Calu3 (cell line): ENCODE measurements around the gene SLIT3. TPM values are rescaled to one million over a fixed set of nuclear protein-coding genes. Genes with fewer than 3 reads are reported as not detected.
A peak's percentile ranks its signal among the peaks of the same experiment; 100 is the strongest.

Source experiments
- BruUV-seq: library from RNA; stranded (reverse); fragments of 400-500 nt; replicated peaks from 2 replicates; lab custom pipeline; 2021; lab: Mats Ljungman, UMichigan
- CTCF ChIA-PET: fragments of 300-600 bp; sonication (Branson Sonifier 250); formaldehyde crosslinking; loops from one replicate; lab custom pipeline; 2022; ENCODE audit warnings: antibody characterized with exemption; lab: Charles Lee
- DNase-seq: peaks from one replicate; pipeline ENCODE4 v3.0.0; 2022
- H3K27ac Mint-ChIP-seq: one replicate; pipeline ENCODE4 v1.8.0; 2022; ENCODE audit warnings: mixed read lengths; ENCODE audit not compliant: unreplicated experiment
- H3K27me3 Mint-ChIP-seq: one replicate; pipeline ENCODE4 v1.8.0; 2022; ENCODE audit warnings: mixed read lengths; ENCODE audit not compliant: unreplicated experiment
- H3K36me3 Mint-ChIP-seq: one replicate; pipeline ENCODE4 v1.8.0; 2022; ENCODE audit warnings: mild to moderate bottlenecking, moderate library complexity, mixed read lengths; ENCODE audit not compliant: insufficient read depth, unreplicated experiment
- H3K4me1 Mint-ChIP-seq: one replicate; pipeline ENCODE4 v1.8.0; 2022; ENCODE audit warnings: mild to moderate bottlenecking, low read depth, mixed read lengths; ENCODE audit not compliant: unreplicated experiment
- H3K4me3 Mint-ChIP-seq: one replicate; pipeline ENCODE4 v1.8.0; 2022; ENCODE audit warnings: mild to moderate bottlenecking, low read depth, moderate library complexity, mixed read lengths; ENCODE audit not compliant: unreplicated experiment
- H3K9me3 Mint-ChIP-seq: one replicate; pipeline ENCODE4 v1.8.0; 2022; ENCODE audit warnings: low read depth, mixed read lengths; ENCODE audit not compliant: unreplicated experiment
- intact Hi-C: fragments of 100-400 bp; cut with micrococcal nuclease; formaldehyde crosslinking; loops from one replicate; pipeline ENCODE4 v1.10.0; 2022; ENCODE audit not compliant: unreplicated experiment
- total RNA-seq: library from RNA; stranded (reverse); gene quantifications from 2 replicates; pipeline ENCODE4 v1.2.3, GENCODE V29; 2022
- TF ChIP-seq, protein P1 (sequence below): fragments of 200-600 bp; IDR thresholded peaks from one replicate; pipeline ENCODE4 v1.8.0; 2022; ENCODE audit warnings: antibody characterized with exemption; ENCODE audit not compliant: unreplicated experiment

The SLIT3 gene
- total RNA-seq, 1 experiment from 2014 or later = not detected

DNA sequence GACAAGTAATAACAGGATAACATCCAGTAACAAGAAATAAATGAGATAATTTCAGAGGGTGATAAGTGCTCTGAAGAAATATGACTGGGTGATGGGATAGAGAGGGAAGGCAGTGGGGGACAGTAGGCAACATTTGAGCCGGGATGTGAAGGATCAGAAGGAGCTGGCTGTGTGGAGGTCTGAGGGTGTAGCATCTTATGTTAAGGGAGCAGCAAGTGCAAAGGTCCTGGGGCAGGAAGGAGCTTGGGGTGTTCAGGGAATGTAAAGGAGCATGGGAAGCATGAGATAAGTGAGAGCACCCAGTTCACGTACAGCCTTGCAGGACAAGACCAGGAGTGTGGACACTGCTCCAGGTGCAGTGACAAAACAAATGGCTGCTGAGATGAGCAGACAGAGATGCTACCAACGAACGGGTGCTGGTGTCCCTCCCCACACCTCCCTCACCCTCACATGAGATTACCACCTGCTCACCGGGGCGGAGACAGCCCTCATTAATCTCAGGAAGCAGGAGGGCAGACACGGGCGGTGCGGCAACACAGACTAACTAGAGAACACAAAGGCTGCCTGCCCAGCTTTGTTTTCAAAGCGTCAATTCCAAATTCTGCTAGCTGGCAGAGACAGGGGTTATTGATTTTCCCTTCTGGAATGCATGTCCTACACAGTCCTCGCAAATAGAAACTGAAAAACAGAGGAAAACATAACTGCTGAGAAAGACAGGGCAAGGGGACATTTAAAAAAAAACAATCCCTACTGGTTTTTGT, 423.6 kb downstream of the SLIT3 start:
- BruUV-seq = no TSS peak
- TF ChIP-seq, protein P1, sequence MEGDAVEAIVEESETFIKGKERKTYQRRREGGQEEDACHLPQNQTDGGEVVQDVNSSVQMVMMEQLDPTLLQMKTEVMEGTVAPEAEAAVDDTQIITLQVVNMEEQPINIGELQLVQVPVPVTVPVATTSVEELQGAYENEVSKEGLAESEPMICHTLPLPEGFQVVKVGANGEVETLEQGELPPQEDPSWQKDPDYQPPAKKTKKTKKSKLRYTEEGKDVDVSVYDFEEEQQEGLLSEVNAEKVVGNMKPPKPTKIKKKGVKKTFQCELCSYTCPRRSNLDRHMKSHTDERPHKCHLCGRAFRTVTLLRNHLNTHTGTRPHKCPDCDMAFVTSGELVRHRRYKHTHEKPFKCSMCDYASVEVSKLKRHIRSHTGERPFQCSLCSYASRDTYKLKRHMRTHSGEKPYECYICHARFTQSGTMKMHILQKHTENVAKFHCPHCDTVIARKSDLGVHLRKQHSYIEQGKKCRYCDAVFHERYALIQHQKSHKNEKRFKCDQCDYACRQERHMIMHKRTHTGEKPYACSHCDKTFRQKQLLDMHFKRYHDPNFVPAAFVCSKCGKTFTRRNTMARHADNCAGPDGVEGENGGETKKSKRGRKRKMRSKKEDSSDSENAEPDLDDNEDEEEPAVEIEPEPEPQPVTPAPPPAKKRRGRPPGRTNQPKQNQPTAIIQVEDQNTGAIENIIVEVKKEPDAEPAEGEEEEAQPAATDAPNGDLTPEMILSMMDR = no peak
- Mint-ChIP-seq H3K36me3 (no peaks in the 10 kb centered on the region), H3K27ac (no peak overlapping the region), H3K9me3 (no peaks in the 10 kb centered on the region), H3K4me3 (no peak overlapping the region), H3K27me3 (peaks cover 73% of the 10 kb centered on the region), H3K4me1 (no peaks in the 10 kb centered on the region)
- no peak for DNase-seq
- intact Hi-C loops = no loop called here
- CTCF ChIA-PET = interaction anchor here (0.6 kb wide), 1 partner anchor 139 kb away, joined by 4 read pairs; no protein-coding TSS in a partner anchor

DNA sequence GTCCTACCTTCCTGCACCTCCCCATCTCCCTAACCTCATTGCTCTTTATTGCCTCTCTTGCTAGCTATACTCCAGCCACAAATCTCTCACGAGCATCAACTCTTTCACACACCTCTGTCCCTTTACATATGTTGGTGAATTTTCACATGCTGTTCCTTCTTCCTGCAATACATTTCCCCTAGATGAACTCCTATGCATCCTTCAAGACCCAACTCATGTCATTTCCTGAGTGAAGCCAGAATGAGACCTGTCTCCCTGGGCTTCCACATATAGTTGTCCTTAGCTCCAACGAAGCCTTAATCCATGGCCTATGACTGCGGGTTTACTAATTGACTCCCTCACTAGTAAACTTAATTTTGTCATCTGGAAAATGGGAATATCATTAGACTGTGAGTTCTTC, 424.5 kb downstream of the SLIT3 start:
- CTCF ChIA-PET = no interaction called here
- no peaks in the 10 kb centered on the region for H3K4me1 Mint-ChIP-seq
- TF ChIP-seq, protein P1 = no peak
- peaks cover 82% of the 10 kb centered on the region for H3K27me3 Mint-ChIP-seq
- no peaks in the 10 kb centered on the region for H3K9me3 Mint-ChIP-seq
- H3K4me3 Mint-ChIP-seq = no peak overlapping the region
- DNase-seq = no peak
- no peak overlapping the region for H3K27ac Mint-ChIP-seq
- BruUV-seq = no TSS peak
- intact Hi-C loops = no loop called here
- no peaks in the 10 kb centered on the region for H3K36me3 Mint-ChIP-seq

DNA sequence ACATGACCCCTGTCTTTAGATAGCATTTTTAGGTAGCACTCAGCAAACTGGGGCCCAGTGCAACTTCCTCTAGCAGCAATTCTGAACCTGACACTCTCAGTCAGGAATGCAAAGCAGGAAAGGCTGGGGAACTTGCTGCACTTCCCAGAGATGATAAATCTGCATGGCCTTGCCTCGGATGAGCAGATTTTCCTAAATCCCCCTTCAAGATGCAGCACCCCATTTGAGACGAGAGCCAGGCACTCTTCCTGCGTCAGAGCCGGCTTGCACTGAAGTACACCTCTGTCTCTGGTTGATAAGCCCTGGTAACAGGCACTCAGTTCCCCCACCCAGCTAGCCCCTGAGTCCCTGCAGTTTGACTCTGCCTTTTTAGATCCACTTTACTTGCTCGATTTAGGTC, 425.1 kb downstream of the SLIT3 start:
- Mint-ChIP-seq H3K27me3 (peaks cover 87% of the 10 kb centered on the region), H3K4me1 (no peaks in the 10 kb centered on the region), H3K36me3 (no peaks in the 10 kb centered on the region), H3K9me3 (no peaks in the 10 kb centered on the region), H3K27ac (no peak overlapping the region), H3K4me3 (no peak overlapping the region)
- no peak for DNase-seq
- intact Hi-C loops = no loop called here
- TF ChIP-seq, protein P1 = no peak
- BruUV-seq = no TSS peak
- CTCF ChIA-PET = no interaction called here

DNA sequence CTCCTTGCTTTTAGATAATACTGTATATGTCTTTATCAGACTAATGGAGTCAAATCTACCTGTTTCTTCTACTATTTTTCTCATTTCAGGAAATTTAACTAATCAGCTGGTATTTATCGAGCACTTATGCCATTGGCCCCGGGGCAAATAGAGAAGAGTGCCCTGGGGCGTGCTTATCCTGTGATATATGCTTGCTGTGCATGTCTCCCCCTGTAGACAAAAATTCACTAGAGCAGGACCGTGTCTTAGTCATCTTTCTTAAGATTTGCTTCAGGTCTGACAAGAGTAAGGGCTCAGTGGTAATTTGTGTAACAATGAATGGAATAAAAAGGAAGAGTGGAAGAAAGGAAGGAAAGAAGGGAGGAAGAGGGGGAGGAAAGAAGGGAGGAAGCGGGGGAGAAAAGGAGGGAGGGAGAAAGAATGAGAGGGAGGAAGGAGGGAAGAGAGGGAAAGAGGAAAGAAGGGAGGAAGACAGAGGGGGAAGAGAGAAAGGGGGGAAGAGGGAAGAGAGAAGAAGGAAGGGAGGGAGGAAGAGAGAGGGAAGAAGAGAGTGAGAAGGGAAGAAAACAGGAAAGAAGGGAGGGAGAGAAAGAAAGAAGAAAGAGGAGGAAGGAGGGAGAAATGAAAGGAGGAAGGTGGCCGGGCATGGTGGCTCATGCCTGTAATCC, 426.1 kb downstream of the SLIT3 start:
- Mint-ChIP-seq H3K9me3 (no peaks in the 10 kb centered on the region), H3K36me3 (no peaks in the 10 kb centered on the region), H3K4me3 (no peak overlapping the region), H3K4me1 (no peaks in the 10 kb centered on the region), H3K27me3 (peaks cover 87% of the 10 kb centered on the region), H3K27ac (no peak overlapping the region)
- DNase-seq = peak; percentile 19
- TF ChIP-seq, protein P1 = no peak
- CTCF ChIA-PET = no interaction called here
- intact Hi-C loops = no loop called here
- BruUV-seq = no TSS peak
